NCI-H1092 treated with DMSO at 0.1 percent for 48 hours (cell line): ENCODE data around the gene ECM2.
"Not testable (repeated sequence)": the region's sequence is repeated elsewhere in the genome, so short reads cannot be mapped to it uniquely, and the experiment has no call there.

Experiments
- DNase-seq: peaks from one replicate; lab custom pipeline; 2025; lab: John Stamatoyannopoulos, UW

Gene ECM2

GRCh38 chr9:92535940-92536850, at the start of gene ECM2:
TSS of gene ECM2 (minus strand) at chr9:92535990. CDS start at chr9:92522866, 13,124 bp downstream.
- no peak for DNase-seq

DNA sequence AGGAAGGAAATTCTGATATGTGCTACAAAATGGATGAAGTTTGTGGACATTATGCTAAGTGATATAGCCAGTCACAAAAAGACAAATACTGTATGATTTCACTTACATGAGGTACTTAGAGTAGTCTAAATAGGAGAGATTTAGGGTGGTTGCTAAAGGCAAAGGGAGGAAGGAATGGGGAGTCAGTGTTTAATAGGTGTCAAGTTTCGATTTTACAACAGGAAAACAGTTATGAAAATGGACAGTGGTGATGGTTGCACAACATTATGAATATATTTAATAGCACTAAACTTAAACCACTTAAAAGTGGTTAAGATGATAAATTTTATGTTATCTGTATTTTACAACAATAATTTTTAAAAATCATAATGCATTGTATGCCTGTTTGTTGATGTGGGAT, 40.4 kb upstream of the ECM2 start:
- no peak for DNase-seq

- not testable (repeated sequence) for DNase-seq
Measured at GRCh38 chr9:92573612-92574011, 37.8 kb upstream of the ECM2 start.

DNA sequence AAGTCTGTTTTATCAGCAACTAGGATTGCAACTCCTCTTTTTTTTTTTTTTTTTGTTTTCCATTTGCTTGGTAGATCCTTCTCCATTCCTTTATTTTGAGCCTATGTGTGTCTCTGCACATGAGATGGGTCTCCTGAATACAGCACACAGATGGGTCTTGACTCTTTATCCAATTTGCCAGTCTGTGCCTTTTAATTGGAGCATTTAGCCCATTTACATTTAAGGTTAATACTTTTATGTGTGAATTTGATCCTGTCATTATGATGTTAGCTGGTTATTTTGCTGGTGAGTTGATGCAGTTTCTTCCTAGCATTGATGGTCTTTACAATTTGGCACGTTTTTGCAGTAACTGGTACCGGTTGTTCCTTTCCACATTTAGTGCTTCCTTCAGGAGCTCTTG, 36.1 kb upstream of the ECM2 start:
- not testable (repeated sequence) for DNase-seq

DNA sequence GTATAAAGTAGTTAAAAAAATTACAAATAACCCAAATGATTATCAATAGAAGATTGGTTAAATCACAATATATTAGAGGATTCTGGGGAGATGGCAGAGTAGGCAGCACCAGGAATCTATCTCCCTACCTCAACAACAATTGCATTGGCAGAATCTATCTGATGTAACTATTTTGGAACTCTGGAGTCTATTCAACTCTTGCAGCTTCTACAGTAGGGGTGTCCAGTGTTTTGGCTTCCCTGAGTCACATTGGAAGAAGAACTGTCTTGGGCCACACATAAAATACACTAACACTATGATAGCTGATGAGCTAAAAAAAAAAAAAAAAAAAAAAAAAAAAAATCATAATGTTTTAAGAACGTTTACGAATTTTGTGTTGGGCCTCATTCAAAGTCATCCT, 29.2 kb upstream of the ECM2 start:
- DNase-seq = no peak

- DNase-seq = peak; percentile 74
Measured at GRCh38 chr9:92564504-92564903, 28.7 kb upstream of the ECM2 start.

DNA sequence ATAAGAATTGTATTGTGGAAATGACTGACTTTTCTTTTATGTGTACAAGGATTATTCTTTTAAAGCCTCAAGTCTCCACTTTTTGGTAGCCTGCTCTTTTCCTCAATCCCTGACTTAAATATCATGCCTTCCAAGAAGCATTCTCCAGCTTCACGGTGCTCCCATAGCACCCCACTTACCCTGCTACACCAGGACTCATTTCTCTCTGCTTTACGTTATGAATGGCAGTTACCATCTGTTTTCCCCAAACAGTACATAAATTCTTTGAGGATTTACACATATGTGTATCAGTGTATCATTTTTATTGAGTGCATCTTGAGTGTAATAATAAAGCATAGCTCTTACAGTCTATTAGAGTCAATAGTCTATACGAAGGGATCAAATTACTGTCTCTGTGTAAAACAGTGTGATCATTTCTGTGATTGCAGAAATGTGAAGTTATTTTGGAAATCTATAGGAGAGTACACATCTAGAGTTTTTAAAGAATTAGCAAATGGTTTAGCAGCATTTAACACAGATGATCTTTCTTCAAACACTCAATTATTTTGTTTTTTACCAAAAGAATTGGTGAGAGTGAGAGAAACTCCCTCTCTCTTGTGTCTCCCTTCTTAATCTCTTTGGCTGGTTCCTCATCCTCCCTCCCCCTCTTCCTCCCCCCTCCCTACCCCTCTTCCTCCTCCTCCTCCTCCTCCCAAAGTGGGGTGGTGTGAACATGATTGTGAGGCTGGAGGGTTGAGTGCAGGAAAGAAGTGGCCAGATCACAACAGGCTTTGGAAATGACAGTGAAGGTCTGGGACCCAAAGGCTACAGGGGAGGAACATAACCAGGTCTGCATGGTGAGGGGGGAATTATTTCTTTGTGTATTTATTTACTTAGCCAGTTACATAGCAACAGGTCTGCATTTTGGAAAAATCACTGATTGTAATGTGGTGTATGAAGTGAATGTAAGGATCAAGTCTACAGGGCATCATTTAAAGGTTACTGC, 27.6 kb upstream of the ECM2 start:
- peak; percentile 49 for DNase-seq

GRCh38 chr9:92562461-92562967, 26.7 kb upstream of the ECM2 start:
- no peak for DNase-seq

DNA sequence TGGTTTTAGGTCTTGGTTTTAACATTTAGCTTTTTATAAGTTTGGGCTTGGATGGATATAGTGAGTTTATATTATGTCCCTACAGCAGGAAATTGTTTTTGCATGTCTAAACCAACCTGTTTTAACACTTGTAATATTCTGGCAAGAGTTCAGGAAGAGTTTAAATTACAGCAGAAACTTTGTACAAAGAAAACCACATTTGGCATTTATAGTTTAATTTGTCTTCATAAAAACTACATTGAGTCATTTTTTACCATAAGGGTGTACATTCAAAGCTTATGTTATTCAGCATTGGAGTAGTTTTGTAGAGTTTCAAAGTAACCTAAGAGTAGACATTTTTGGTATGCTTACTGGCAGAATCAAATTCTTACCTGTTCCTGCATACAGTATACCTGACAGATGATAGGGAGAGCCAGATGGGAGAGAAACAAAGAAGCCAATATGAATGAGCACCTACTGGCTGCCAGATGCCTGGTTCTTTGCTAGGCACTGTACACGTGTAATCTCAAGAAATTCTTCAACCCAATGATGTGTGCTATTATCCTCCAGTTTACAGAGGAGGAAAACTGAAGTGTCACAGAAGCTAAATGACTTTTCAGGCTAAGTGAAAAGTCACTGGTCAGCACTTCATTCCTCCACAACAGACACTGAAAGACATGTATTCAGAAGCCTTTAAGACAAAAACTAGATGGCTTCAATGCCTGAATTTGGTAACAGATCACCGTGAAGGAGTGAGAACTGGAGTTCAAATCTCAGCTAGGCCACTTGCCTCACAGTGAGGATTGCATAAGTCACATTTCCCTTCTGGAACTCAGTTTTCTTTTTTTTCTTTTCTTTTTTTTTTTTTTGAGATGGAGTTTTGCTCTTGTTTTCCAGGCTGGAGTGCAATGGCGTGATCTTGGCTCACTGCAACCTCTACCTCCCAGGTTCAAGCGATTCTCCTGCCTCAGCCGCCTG, 25.9 kb upstream of the ECM2 start:
- no peak for DNase-seq

DNA sequence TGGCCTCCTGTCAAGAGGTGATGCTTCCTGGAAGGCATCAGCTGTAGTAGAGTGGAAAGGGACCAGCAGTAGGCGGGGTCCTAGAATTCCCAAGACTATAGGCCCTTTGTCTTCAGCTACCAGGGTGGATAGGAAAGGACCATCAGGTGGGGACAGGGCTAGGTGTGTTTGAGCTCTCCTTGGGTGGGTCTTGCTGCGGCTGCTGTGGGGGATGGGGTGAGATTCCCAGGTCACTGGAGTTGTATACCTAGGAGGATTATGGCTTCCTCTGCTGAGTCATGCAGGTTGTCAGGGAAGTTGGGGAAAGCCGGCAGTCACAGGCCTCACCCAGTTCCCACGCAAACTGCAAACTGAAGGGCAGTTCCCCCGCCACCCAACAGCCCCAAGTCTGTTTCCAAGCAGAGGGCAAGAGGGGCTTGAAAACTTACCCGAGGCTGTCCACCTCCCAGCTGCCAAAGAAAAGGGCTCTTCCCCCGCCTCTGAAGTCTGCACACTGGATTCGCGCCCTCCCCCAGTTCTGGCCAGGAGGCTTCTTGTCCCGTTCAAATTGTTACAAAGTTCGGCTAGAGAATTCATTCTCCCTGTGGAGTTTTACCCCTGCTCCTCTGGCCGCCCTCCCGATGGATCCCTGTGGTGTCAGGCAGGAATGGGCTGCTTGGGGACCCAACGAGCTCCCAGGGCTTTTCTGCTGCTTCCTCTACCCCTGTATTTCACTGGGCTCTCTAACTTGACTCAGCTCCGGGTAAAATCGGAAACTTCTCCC, 23.0 kb upstream of the ECM2 start:
- DNase-seq = no peak

DNA sequence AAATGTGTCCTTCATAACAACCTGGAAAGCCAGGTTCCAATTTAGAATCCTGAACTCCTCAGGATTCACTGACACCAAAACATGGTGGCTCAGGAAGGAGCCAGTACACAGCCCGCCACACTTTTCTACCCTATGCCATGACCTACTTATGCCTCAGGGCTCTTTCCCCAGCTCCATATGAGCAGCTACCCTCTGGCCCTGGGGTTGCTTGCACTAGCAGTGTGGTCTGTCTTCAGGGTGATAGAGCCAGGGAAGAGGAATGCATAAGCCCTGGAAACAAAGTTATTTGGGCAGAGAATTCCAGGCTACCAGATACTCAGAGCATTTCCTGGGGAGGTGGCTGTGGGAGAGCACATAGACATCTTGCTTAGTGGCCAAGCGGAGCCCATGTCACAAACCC, 15.0 kb upstream of the ECM2 start:
- no peak for DNase-seq

DNA sequence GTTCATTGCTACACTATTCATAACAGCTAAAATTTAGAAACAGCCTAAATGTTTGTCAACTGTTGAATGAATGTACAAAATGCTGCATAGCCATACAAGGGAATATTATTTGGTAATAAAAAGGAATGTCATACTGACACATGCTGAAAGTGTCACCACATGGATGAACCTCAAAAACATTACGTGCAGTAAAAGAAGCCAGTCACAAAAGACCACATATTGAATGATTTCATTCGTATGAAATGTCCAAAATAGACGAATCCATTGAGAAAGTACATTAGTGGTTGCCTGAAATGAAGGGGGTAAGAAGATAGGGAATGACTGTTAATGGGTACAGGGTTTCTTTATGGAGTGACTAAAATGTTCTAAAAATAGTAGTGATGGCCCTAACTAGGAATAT, 11.6 kb upstream of the ECM2 start:
- no peak for DNase-seq

- DNase-seq = no peak
Measured at GRCh38 chr9:92545002-92545510, 9.3 kb upstream of the ECM2 start.

- no peak for DNase-seq
Measured at GRCh38 chr9:92543972-92544371, 8.2 kb upstream of the ECM2 start.

- no peak for DNase-seq
Measured at GRCh38 chr9:92538541-92538940, 2.8 kb upstream of the ECM2 start.

DNA sequence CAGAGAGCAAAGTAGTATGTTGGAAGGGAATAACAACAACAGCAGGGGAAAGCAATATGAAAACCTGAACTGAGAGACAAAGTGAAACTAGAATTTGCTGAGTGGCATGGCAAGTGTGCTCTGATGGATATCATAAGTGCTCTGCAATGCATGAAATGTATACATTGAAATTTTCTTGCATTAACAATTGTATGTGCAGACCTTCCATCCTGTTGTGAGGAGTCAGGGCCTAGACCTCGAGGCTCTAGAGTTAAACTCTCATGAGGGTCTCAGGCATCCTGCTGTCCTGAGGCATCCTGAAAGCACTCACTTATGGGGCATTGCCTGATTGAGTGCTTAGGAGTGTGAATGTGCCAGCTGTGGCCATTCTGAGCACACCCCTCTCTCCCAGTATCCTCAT, 1.1 kb downstream of the ECM2 start:
- DNase-seq = no peak

- DNase-seq = no peak
Measured at GRCh38 chr9:92534204-92534603, 1.6 kb downstream of the ECM2 start.

DNA sequence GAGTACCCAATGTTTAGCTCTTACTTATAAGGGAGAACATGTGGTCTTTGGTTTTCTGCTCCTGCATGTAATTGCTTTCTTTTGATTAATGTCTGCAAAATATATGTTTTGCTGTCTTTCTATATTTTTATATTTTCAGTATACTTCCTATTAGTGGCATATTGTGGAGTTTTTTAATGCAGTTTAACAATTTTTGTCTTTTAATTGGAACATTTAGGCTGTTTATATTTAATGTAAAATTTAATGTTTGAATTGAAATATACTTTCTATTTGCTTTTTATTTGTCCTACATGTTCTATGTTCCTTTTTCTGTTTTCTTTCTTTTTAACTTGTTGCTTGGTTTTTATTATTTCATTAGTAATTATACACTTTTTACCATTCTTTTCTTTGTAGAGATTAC, 4.9 kb downstream of the ECM2 start:
- no peak for DNase-seq

DNA sequence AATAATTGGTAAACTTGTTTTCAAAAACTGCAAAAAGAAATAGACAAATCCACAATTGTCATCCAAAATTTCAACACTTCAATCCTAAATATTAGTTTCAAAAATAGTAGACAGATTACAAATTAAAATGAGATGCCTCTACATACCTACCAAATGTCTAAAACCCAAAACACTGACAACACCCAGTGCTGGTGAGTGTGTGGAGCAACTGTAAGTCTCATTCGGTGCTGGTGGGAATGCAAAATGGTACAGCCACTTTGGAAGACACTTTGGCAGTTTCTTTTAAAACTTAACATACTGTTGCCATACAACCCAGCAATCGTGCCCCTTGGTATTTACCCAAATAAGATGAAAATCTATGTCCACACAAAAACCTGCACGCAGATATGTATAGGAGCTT, 6.7 kb downstream of the ECM2 start:
- no peak for DNase-seq

DNA sequence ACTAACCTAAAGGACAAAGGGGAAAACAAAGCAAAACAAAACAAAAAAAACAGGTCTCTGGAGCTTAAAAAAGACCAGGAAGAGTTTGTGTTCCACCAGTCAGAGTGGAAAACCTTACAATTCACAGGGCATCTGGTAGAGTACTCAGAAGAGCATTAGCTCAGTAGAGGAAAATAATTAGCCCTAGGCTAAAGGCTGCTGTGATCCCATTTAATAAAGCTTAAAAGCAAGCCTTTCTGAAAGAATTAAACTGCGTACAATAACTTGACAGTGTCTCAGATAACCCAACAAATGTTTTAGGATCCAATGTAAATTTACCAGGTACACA, 7.3 kb downstream of the ECM2 start:
- DNase-seq = no peak
